A673 (cell line): ENCODE measurements around the gene TRPT1. TPM values are rescaled to one million over a fixed set of nuclear protein-coding genes. Genes with fewer than 3 reads are reported as not detected.

Source experiments
- BruUV-seq: library from RNA; stranded (reverse); fragments of 400-500 nt; replicated peaks from 2 replicates; lab custom pipeline; 2021; lab: Mats Ljungman, UMichigan
- CTCF ChIA-PET: fragments of 300-600 bp; sonication (Branson Sonifier 250); formaldehyde crosslinking; loops from one replicate; lab custom pipeline; 2022; ENCODE audit warnings: antibody characterized with exemption; lab: Charles Lee
- POLR2A ChIA-PET: fragments of 300-600 bp; sonication (Branson Sonifier 250); formaldehyde crosslinking; loops from one replicate; lab custom pipeline; 2022; ENCODE audit warnings: antibody characterized with exemption; ENCODE audit not compliant: low non-redundant PET; lab: Charles Lee
- DNase-seq: peaks from one replicate; pipeline ENCODE4 v3.0.0-alpha.2; 2015; ENCODE audit warnings: low spot score
- H3K27ac ChIP-seq: fragments of 200-600 bp; sonication (generic); 2 replicates; pipeline ENCODE4 v1.5.1; 2016; ENCODE audit warnings: mixed run types, low read depth, mild to moderate bottlenecking, mixed read lengths, antibody characterized with exemption, low read length; ENCODE audit not compliant: poor library complexity, severe bottlenecking
- H3K27me3 ChIP-seq: fragments of 200-600 bp; sonication (generic); replicated peaks from 2 replicates; pipeline ENCODE4 v1.6.1; 2017; ENCODE audit warnings: mixed run types, low read depth, mild to moderate bottlenecking, mixed read lengths, antibody characterized with exemption, low read length; ENCODE audit not compliant: insufficient read depth, poor library complexity
- H3K36me3 ChIP-seq: fragments of 200-600 bp; sonication (generic); 2 replicates; pipeline ENCODE4 v1.6.1; 2016; ENCODE audit warnings: mixed run types, mild to moderate bottlenecking, mixed read lengths, antibody characterized with exemption, low read length; ENCODE audit not compliant: insufficient read depth, poor library complexity, severe bottlenecking
- H3K4me1 ChIP-seq: fragments of 200-600 bp; sonication (generic); 2 replicates; pipeline ENCODE4 v1.6.1; 2017; ENCODE audit warnings: mixed run types, mild to moderate bottlenecking, mixed read lengths, antibody characterized with exemption, low read length; ENCODE audit not compliant: insufficient read depth, poor library complexity, severe bottlenecking
- H3K4me3 ChIP-seq: fragments of 200-600 bp; sonication (generic); 2 replicates; pipeline ENCODE4 v1.5.1; 2016; ENCODE audit warnings: low read depth, mixed run types, mild to moderate bottlenecking, mixed read lengths, low read length; ENCODE audit not compliant: poor library complexity, severe bottlenecking
- H3K9me3 ChIP-seq: fragments of 200-600 bp; sonication (generic); 2 replicates; pipeline ENCODE4 v1.6.1; 2016; ENCODE audit warnings: mixed run types, low read depth, mild to moderate bottlenecking, mixed read lengths, antibody characterized with exemption, low read length; ENCODE audit not compliant: poor library complexity, severe bottlenecking
- EZH2 ChIP-seq: fragments of 200-600 bp; sonication (generic); IDR thresholded peaks from 2 replicates; pipeline ENCODE4 v1.6.1; 2017; ENCODE audit warnings: borderline replicate concordance, low read depth, mild to moderate bottlenecking, mixed read lengths, antibody characterized with exemption, low read length; ENCODE audit not compliant: poor library complexity, severe bottlenecking
- intact Hi-C: fragments of 100-400 bp; cut with micrococcal nuclease; formaldehyde crosslinking; loops from one replicate; pipeline ENCODE4 v1.10.0; 2022; ENCODE audit not compliant: unreplicated experiment
- total RNA-seq: library from RNA; stranded (reverse); gene quantifications from 2 replicates; pipeline ENCODE4 v1.2.3, GENCODE V29; 2021
- TF ChIP-seq, protein P1 (sequence below): fragments of 300-800, 200-600 bp; sonication (generic); conservative IDR thresholded peaks from 2 replicates; pipeline ENCODE4 v1.5.1; 2017; ENCODE audit warnings: low read depth, mild to moderate bottlenecking, antibody characterized with exemption, low read length, moderate library complexity, mixed read lengths

TRPT1 gene
- total RNA-seq, 1 experiment from 2014 or later, result 43.6 TPM

DNA sequence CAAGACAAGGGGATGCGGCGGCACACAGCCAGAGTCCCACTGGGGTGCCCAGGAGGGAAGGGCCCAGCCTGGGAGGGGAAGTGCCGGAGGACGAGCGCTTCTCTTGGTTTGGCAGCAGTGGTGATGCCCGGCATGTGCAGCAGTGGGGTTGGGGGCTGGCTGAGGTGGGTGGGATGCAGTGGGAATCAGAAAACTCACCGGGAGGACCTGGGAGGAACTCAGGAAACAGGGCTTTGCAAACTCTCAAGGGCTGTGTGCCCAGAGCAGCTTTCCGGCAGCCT lies 16.5 kb downstream of the TRPT1 start:
- POLR2A ChIA-PET, result no interaction called here
- CTCF ChIA-PET, result no interaction called here
- H3K4me3 ChIP-seq, result no peak overlapping the region

DNA sequence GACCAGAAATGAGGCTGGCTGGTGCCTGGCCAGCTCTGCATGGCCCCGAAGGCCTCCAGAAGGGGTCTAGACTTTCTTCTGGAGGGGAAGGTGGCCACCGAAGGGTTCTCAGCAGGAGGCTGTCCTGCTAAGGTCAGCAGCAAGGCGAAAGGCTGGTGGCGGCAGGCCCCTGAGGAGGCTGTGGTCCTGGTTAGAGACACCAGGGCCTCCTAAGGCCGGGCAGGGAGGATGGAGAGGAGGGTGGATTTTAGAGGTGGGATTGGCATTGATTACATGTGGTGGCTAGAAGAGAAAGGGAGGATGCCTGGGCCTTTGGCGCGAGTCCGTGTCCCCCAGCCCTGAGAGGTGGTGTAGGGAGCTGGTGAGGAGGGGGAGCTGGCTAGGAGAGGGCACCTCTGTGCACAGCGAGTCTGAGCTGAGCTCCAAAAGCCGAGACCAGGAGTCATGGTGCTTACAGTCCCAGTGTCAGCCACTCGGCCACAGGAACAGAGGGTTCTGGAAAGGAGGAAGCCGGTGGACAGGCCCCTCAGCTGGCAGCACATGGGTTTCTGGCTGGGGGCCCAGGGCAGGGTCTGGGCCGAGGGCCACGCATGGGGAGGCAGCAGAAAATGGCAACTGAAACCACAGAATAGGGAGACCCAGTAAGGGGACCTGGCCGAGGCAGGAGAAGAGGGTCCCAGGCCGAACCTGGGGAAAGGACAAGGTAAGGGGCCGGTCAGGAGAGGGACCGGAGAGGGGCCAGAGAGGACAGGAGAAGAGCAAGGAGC lies 17.0 kb downstream of the TRPT1 start:
- POLR2A ChIA-PET, result no interaction called here
- H3K36me3 ChIP-seq, result peaks cover 26% of the 10 kb centered on the region
- TF ChIP-seq, protein P1, sequence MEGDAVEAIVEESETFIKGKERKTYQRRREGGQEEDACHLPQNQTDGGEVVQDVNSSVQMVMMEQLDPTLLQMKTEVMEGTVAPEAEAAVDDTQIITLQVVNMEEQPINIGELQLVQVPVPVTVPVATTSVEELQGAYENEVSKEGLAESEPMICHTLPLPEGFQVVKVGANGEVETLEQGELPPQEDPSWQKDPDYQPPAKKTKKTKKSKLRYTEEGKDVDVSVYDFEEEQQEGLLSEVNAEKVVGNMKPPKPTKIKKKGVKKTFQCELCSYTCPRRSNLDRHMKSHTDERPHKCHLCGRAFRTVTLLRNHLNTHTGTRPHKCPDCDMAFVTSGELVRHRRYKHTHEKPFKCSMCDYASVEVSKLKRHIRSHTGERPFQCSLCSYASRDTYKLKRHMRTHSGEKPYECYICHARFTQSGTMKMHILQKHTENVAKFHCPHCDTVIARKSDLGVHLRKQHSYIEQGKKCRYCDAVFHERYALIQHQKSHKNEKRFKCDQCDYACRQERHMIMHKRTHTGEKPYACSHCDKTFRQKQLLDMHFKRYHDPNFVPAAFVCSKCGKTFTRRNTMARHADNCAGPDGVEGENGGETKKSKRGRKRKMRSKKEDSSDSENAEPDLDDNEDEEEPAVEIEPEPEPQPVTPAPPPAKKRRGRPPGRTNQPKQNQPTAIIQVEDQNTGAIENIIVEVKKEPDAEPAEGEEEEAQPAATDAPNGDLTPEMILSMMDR, result no peak
- no peak for TF ChIP-seq EZH2
- intact Hi-C loops, result loop anchor here (5.0 kb wide), 1 partner anchor 38 kb away; the partner anchor contains the start of gene PPP1R14B
- peak overlapping the region; percentile 40 for H3K4me3 ChIP-seq
- DNase-seq, result no peak
- H3K27ac ChIP-seq, result peak overlapping the region; percentile 93
- no peaks in the 10 kb centered on the region for H3K27me3 ChIP-seq
- H3K9me3 ChIP-seq, result no peaks in the 10 kb centered on the region
- peaks cover 59% of the 10 kb centered on the region for H3K4me1 ChIP-seq
- CTCF ChIA-PET, result no interaction called here
- no TSS peak for BruUV-seq

More for the DNA sequence above, 16.5 kb downstream of the TRPT1 start:
- TF ChIP-seq, protein P1, result no peak
- TF ChIP-seq EZH2, result no peak
- H3K4me1 ChIP-seq, result peaks cover 55% of the 10 kb centered on the region
- H3K9me3 ChIP-seq, result no peaks in the 10 kb centered on the region
- H3K27ac ChIP-seq, result peak overlapping the region; percentile 93
- BruUV-seq, result no TSS peak
- peaks cover 23% of the 10 kb centered on the region for H3K36me3 ChIP-seq
- H3K27me3 ChIP-seq, result no peaks in the 10 kb centered on the region
- no peak for DNase-seq
- intact Hi-C loops, result loop anchor here (5.0 kb wide), 1 partner anchor 38 kb away; the partner anchor contains the start of gene PPP1R14B

DNA sequence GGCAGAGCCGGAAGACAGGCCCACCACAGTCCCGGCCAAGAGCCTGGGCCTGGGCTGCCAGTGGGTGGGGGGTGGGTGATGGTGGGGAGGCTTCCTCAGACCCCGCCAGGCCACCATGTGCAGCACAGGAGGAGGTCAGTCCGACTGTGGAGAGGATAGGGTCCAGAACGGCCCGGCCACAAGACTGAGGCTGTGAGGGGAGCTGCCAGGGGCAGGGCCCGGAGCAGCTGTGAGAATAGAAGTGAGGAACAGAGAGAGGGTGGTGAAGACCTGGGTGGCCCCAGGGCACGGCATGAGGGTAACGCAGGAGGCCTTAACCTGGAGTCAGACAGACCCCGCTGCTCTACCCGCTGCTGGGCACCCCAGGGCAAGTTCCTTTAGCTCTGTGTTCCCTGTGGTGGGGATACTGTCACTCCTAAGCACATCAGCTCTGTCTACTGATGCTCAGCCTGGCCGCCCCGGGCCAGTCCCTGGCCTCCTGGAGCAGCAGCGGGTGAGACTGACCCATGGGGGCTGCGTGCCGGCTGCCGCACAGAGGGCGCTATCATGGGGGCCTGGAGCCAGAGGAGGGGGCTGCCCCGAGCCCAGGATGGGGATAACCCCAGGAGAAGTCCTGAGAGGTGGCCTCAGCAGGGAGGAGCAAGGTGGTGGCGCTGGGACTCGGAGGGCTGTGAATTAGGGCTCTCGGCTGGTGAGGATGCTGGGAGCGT lies 17.7 kb downstream of the TRPT1 start:
- H3K4me3 ChIP-seq, result peak overlapping the region; percentile 40
- DNase-seq, result no peak
- H3K36me3 ChIP-seq, result peaks cover 30% of the 10 kb centered on the region
- intact Hi-C loops, result loop anchor here (5.0 kb wide), 1 partner anchor 39 kb away; the partner anchor contains the start of gene PPP1R14B
- POLR2A ChIA-PET, result interaction anchor here (0.6 to 1.8 kb wide), 2 partner anchors 22 to 90 kb away, joined by 4 to 5 read pairs; partner anchors contain the start of gene STIP1
- peaks cover 63% of the 10 kb centered on the region for H3K4me1 ChIP-seq
- H3K27me3 ChIP-seq, result no peaks in the 10 kb centered on the region
- BruUV-seq, result no TSS peak
- TF ChIP-seq, protein P1, result no peak
- TF ChIP-seq EZH2, result no peak
- H3K27ac ChIP-seq, result peak overlapping the region; percentile 93
- no peaks in the 10 kb centered on the region for H3K9me3 ChIP-seq
- CTCF ChIA-PET, result interaction anchor here (0.6 to 4.6 kb wide), 4 partner anchors 22 to 97 kb away, joined by 3 to 33 read pairs (median 8); partner anchors contain the start of genes CATSPERZ, DNAJC4 and ESRRA
